Neural cell (in vitro differentiated cells): ENCODE results near the gene B3GALNT1.

Experiments used
- CTCF ChIP-seq: fragments of 450-650 bp; IDR thresholded peaks from 2 replicates; pipeline ENCODE4 v1.5.1; 2014; ENCODE audit warnings: antibody characterized with exemption, mild to moderate bottlenecking, moderate library complexity; ENCODE audit not compliant: poor library complexity, severe bottlenecking
- EZH2 ChIP-seq: fragments of 200-600, 300-800 bp; shearing (Covaris generic), sonication (generic); IDR thresholded peaks from 2 replicates; pipeline ENCODE4 v1.6.1; 2014; ENCODE audit warnings: antibody characterized with exemption, low read length, borderline replicate concordance, mild to moderate bottlenecking; ENCODE audit not compliant: insufficient read depth, poor library complexity, severe bottlenecking
- REST ChIP-seq: IDR thresholded peaks from 2 replicates; pipeline ENCODE4 v1.6.1; 2012; ENCODE audit warnings: borderline replicate concordance

GRCh38 chr3:161070980-161071663 is 34.0 kb downstream of the B3GALNT1 start:
- no peak for TF ChIP-seq CTCF
- TF ChIP-seq REST, result no peak
- TF ChIP-seq EZH2, result no peak
